HG03060 (cell line): Measurements from ENCODE around the gene MAGI2.

Experiments
- ATAC-seq: cut with Tn5 transposase; IDR thresholded peaks from one replicate; pipeline ENCODE4 v1.9.1; 2021; ENCODE audit warnings: low read depth, moderate number of reproducible peaks; ENCODE audit not compliant: unreplicated experiment

Gene MAGI2

GRCh38 chr7:79319369-79319768 lies 134.1 kb downstream of the MAGI2 start:
- ATAC-seq: no peak

GRCh38 chr7:79317728-79318127 lies 135.7 kb downstream of the MAGI2 start:
- ATAC-seq: no peak

DNA sequence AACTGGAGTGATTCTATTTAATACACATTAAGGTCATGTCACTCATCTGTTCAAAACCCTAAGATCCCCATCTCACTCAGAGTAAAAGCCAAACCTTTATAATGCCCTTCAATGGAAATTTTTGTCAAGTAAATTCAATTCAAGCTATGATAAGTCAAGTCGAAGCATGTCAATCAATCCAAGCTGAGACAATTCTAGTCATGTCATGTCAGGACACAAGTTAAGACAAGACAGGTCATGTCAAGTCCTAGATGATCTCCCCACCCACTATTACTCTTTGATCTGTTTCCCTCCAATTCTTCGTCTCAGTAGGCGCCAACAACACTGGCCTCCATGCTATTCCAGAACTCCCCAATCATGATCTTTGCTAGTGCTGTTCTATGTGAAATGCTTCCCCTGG lies 141.4 kb downstream of the MAGI2 start:
- ATAC-seq: no peak

- ATAC-seq: no peak
These were observed 145.3 kb downstream of the MAGI2 start for GRCh38 chr7:79308192-79308591.

DNA sequence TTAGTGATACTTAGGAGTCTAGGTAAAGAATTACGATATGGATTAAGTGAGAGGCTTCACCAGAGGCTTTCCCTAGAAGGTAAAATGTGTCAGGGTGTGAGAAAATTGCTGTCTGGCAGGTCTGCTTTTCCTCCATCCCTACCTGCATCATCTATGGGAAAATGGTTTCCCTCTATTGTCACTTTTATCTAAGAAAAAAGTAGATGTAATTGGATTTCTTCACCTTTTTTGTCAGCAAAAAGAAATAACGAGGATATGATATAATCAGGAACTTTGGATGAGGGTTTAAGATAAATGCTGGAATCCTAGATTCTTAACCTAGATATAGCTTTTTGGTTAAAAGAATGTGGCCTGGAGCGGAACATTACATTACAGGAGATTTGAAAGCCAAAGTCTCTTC lies 146.1 kb downstream of the MAGI2 start:
- no peak for ATAC-seq

DNA sequence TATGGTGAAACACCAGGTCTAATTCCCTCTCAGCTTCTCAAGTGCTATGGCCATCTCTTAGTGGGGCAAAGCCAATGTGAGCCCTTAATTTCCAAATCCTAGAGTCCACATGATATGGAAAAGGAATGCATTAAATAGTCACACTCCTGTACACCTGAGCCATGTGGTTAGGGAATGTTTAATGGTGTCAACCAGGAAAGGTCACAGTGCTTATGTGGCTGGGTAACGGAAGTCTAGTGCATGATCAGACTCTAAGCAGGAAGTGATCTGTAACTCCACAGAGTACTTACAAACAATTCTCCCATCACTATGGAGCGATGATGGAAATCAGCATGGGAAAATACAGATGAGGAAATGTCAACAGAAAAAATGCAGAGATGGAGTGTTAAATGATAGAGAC lies 148.8 kb downstream of the MAGI2 start:
- no peak for ATAC-seq

GRCh38 chr7:79302293-79302692 lies 151.2 kb downstream of the MAGI2 start:
- no peak for ATAC-seq

- ATAC-seq: no peak
These were observed 152.0 kb downstream of the MAGI2 start for GRCh38 chr7:79301419-79301818.

GRCh38 chr7:79300573-79300972 lies 152.9 kb downstream of the MAGI2 start:
- ATAC-seq: no peak

GRCh38 chr7:79298145-79298760 lies 155.2 kb downstream of the MAGI2 start:
- ATAC-seq: no peak

- ATAC-seq: no peak
These were observed 156.7 kb downstream of the MAGI2 start for GRCh38 chr7:79296553-79297320.

DNA sequence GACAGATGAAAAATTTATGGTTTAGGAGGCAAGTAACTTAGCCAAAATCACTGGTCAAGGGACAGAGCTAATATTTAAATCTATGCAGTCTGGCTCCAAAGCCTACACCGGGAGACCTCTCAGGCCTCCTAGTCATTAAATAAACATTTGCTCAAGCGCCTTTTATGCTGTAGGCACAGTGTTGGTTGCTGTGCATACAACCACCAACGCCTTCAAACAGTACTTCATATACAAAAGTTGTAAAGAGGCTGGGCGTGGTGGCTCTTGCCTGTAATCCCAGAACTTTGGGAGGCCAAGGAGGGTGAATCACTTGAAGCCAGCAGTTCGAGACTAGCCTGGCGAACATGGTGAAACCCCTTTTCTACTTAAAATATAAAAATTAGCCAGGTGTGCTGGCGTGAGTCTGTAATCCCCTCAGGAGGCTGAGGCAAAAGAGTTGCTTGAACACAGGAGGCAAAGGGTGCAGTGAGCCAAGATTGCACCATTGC lies 159.8 kb downstream of the MAGI2 start:
- no peak for ATAC-seq

- ATAC-seq: no peak
These were observed 160.6 kb downstream of the MAGI2 start for GRCh38 chr7:79292834-79293233.

DNA sequence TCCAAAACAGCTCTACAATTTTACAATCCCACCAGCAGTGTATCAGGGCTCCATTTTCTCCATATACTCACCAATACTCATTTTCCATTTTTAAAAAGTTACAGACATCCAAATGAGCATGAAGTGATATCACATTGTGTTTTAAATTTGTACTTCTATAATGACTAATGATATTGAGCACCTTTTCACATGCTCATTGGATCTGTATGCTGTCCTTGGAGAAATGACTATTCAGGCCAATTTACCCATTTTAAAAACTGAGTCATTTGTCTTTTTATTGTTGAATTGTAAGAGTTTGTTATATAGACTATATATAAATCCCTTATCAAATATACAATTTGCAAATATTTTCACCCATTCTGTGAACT lies 162.0 kb downstream of the MAGI2 start:
- no peak for ATAC-seq

DNA sequence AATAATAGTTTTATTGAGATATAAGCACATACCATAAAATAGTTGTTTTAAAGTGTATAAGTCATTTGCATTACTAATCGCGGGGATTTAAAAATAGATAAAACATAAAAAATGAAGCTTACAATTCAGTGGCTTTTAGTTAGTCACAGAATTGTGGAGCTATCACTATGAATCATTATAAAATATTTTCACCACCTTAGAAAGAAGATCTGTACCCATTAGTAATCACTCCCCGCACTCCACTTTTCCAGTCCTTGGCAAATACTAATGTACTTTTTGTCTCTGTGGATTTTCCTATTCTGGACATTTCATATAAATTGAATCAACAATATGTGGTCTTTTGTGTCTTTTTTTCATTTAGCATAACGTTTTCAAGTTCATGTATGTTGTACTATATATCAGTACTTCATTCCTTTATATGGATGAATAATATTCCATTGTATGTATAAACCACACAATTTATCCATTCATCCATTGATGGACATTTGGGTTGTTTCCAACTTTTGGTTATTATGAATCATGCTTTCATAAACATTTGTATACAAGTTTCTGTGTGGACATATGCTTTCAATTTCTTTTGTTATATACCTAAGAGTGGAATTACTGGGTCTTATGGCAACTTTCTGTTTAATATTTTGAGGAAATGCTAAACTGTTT lies 162.5 kb downstream of the MAGI2 start:
- no peak for ATAC-seq

DNA sequence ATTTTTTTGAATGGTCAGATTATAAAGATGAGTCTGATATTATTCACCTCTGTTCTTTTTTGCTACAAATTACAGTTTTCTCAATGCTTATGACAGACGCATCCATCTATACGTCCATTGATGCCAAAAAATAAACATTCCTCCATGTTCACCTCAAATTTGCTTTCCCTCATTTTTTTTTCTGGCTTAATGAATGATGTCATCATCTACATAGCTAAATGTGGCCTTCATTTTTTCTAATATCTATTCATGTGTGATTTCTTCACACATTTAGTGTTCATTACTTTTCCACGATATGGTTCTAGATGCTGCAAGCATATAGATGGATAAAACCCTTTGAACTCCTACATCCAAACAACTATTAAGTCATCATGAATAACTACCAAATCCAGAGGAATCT lies 163.1 kb downstream of the MAGI2 start:
- ATAC-seq: no peak

DNA sequence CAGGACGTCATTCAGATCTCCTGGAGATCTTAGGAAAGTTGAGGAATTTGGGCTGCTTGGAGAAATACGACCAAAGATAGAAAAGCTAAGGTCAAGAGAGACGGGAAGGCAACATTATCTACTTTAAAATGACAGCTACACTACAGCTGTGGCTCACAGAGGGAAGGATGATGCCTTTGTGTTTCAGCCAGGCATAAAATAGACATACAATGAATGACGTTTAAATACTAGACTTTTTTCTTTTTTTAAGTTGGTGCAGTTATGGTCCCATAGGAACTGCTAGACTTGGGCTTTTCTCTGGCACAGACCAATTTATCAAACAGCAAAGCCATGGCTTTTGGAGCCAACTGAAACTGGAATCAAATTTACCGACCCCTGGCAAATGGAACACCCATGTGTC lies 164.8 kb downstream of the MAGI2 start:
- no peak for ATAC-seq

- ATAC-seq: no peak
These were observed 165.5 kb downstream of the MAGI2 start for GRCh38 chr7:79287981-79288380.

- no peak for ATAC-seq
These were observed 167.3 kb downstream of the MAGI2 start for GRCh38 chr7:79286181-79286580.

GRCh38 chr7:79285756-79286155 lies 167.7 kb downstream of the MAGI2 start:
- no peak for ATAC-seq

- ATAC-seq: no peak
These were observed 169.3 kb downstream of the MAGI2 start for GRCh38 chr7:79284211-79284610.
